ENCODE measurements around the gene DGKG.

GRCh38 chr3:186189492-186189891 is 172.5 kb downstream of the DGKG start:
- TF ChIP-seq CTCF (IDR thresholded peaks at IDR 0.05) = no peak
- no peak for TF ChIP-seq POLR2A (IDR thresholded peaks at IDR 0.05)
- TF ChIP-seq EP300 (IDR thresholded peaks at IDR 0.05) = no peak

All from tibial nerve (tissue), 4 donors.